ENCODE data around the gene CD4.

Gene CD4

DNA sequence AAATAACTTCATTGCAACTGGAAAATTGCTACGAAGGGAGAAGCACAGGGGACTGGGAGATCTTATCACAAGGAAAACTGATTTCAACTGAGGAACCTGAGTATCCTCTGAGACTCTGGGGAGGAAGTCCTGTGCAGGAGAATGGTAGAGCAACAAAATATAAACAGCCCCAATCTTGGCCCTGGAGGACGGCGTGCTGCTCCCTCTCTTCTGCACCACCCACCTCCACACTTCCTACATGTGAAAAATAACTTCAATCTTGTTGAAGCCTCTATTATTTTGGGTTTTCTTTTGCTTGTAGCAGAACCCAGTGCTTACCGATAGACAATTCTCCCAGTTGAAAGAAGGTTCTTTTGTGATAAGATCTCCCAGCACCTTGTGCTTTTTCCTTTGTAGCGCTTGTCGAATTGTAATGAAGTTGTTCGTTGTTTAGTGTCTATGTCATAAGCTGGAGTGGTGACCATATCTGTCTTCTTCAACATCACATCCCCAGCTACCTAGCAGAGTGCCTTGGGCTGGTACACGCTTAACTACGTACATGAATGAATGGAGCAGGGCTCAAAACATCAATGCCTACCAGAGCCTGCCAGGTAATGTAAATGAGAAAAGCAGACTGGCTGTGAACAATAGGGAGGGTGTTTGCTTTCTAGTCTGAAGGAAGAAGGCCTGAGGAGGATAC, 2.8 kb upstream of the CD4 start:
- Histone ChIP-seq H4K20me1 (ENCODE audit: control insufficient read depth, insufficient read depth, low read depth, low read length) (no peaks in the 10 kb centered on the region), H3K4me1 (ENCODE audit: control insufficient read depth, low read length) (no peaks in the 10 kb centered on the region), H3K4me2 (ENCODE audit: low read length) (no peak overlapping the region), H3K27ac (ENCODE audit: low read depth, low read length) (no peak overlapping the region), H3K9me2 (replicated peaks; ENCODE audit: control insufficient read depth, low read length) (no peaks in the 10 kb centered on the region), H3K79me2 (ENCODE audit: control insufficient read depth, low read length) (no peaks in the 10 kb centered on the region), H3K36me3 (ENCODE audit: control insufficient read depth, low read length) (no peaks in the 10 kb centered on the region), H3K9me3 (ENCODE audit: control insufficient read depth, insufficient read depth, low read length) (no peaks in the 10 kb centered on the region), H3K27me3 (ENCODE audit: control insufficient read depth, low read length) (peaks cover 21% of the 10 kb centered on the region), H3K4me3 (ENCODE audit: low read length) (no peak overlapping the region), H3F3A (ENCODE audit: control insufficient read depth, insufficient read depth) (no peaks in the 10 kb centered on the region)
- TF ChIP-seq, protein P1, sequence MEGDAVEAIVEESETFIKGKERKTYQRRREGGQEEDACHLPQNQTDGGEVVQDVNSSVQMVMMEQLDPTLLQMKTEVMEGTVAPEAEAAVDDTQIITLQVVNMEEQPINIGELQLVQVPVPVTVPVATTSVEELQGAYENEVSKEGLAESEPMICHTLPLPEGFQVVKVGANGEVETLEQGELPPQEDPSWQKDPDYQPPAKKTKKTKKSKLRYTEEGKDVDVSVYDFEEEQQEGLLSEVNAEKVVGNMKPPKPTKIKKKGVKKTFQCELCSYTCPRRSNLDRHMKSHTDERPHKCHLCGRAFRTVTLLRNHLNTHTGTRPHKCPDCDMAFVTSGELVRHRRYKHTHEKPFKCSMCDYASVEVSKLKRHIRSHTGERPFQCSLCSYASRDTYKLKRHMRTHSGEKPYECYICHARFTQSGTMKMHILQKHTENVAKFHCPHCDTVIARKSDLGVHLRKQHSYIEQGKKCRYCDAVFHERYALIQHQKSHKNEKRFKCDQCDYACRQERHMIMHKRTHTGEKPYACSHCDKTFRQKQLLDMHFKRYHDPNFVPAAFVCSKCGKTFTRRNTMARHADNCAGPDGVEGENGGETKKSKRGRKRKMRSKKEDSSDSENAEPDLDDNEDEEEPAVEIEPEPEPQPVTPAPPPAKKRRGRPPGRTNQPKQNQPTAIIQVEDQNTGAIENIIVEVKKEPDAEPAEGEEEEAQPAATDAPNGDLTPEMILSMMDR (IDR thresholded peaks at IDR 0.05; ENCODE audit: low read depth, low read length, poor library complexity, severe bottlenecking): no peak
- no peak for TF ChIP-seq EZH2phosphoT487 (IDR thresholded peaks at IDR 0.05; ENCODE audit: borderline replicate concordance, low read length)

DNA sequence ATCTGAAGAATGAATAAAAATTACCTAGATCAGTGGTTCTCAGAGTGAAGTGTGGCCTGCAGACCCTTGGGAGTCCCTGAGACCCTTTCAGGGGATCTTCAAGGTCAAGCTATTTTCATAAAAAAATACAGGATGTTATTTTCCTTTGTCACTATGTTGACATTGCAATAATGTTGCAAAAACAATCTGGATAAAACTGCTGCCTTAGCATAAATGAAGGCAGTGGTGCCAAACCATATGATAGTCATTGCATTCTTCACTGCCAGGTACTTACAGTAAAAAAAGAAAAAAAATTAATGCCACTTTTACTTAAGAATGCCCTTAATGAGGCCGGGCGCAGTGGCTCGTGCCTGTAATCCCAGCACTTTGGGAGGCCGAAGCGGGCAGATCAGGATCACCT, 2.0 kb upstream of the CD4 start:
- no peak overlapping the region for H3K4me2 ChIP-seq (ENCODE audit: low read length)
- H3K27me3 ChIP-seq (ENCODE audit: control insufficient read depth, low read length): peaks cover 28% of the 10 kb centered on the region
- H3K27ac ChIP-seq (ENCODE audit: low read depth, low read length): no peak overlapping the region
- H3F3A ChIP-seq (ENCODE audit: control insufficient read depth, insufficient read depth): no peaks in the 10 kb centered on the region
- peaks cover 3% of the 10 kb centered on the region for H3K4me1 ChIP-seq (ENCODE audit: control insufficient read depth, low read length)
- TF ChIP-seq, protein P1 (IDR thresholded peaks at IDR 0.05; ENCODE audit: low read depth, low read length, poor library complexity, severe bottlenecking): no peak
- TF ChIP-seq EZH2phosphoT487 (IDR thresholded peaks at IDR 0.05; ENCODE audit: borderline replicate concordance, low read length): no peak
- no peaks in the 10 kb centered on the region for H4K20me1 ChIP-seq (ENCODE audit: control insufficient read depth, insufficient read depth, low read depth, low read length)
- no peak overlapping the region for H3K4me3 ChIP-seq (ENCODE audit: low read length)
- H3K79me2 ChIP-seq (ENCODE audit: control insufficient read depth, low read length): no peaks in the 10 kb centered on the region
- no peaks in the 10 kb centered on the region for H3K36me3 ChIP-seq (ENCODE audit: control insufficient read depth, low read length)
- H3K9me3 ChIP-seq (ENCODE audit: control insufficient read depth, insufficient read depth, low read length): no peaks in the 10 kb centered on the region
- no peaks in the 10 kb centered on the region for H3K9me2 ChIP-seq (replicated peaks; ENCODE audit: control insufficient read depth, low read length)

DNA sequence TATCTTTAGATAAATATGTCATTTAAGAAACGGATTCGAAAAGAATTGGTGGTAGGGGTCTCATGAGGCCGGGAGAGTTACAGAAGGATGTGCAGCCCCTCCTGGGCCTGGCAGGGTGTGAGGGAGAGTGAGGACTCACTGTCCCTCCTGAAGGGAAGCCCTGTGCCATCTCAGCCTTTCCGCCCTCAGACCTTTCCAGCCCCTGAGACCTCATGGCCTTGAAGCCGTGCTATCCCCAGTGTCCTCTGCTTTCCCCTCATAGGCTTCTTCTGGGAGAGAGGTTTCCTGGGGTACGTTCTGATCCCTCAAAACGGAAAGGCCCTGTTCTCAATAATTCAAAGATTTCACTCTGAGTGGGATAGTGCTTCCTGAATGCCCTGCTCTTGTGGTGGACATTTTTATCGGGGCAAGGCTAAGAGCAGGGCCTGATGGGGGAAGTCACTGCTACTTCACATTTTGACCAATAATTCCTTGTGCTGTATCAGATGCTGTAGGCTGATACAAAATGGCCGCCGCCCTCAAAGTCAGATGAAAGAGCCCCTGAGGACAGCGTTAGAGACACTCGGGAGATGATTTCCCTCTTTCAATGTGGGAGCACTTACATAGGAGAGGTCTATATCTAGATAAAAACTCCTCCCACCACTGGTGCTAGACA, 1.3 kb downstream of the CD4 start:
- Histone ChIP-seq H3K4me3 (ENCODE audit: low read length) (no peak overlapping the region), H3K79me2 (ENCODE audit: control insufficient read depth, low read length) (no peaks in the 10 kb centered on the region), H3K9me2 (replicated peaks; ENCODE audit: control insufficient read depth, low read length) (no peaks in the 10 kb centered on the region), H3F3A (ENCODE audit: control insufficient read depth, insufficient read depth) (no peaks in the 10 kb centered on the region), H3K4me2 (ENCODE audit: low read length) (no peak overlapping the region), H3K27me3 (ENCODE audit: control insufficient read depth, low read length) (peaks cover 43% of the 10 kb centered on the region), H3K4me1 (ENCODE audit: control insufficient read depth, low read length) (peaks cover 13% of the 10 kb centered on the region), H4K20me1 (ENCODE audit: control insufficient read depth, insufficient read depth, low read depth, low read length) (no peaks in the 10 kb centered on the region), H3K36me3 (ENCODE audit: control insufficient read depth, low read length) (no peaks in the 10 kb centered on the region), H3K27ac (ENCODE audit: low read depth, low read length) (no peak overlapping the region), H3K9me3 (ENCODE audit: control insufficient read depth, insufficient read depth, low read length) (no peaks in the 10 kb centered on the region)
- TF ChIP-seq, protein P1 (IDR thresholded peaks at IDR 0.05; ENCODE audit: low read depth, low read length, poor library complexity, severe bottlenecking): no peak
- TF ChIP-seq EZH2phosphoT487 (IDR thresholded peaks at IDR 0.05; ENCODE audit: borderline replicate concordance, low read length): no peak
